Astrocyte of the hippocampus (primary cell): ENCODE measurements around the gene ME1.
"Not testable (repeated sequence)": the region's sequence is repeated elsewhere in the genome, so short reads cannot be mapped to it uniquely, and the experiment has no call there.

Source experiments
- DNase-seq: peaks from one replicate; pipeline ENCODE4 v3.0.0; 2011; ENCODE audit warnings: low read depth, low spot score

The ME1 gene

GRCh38 chr6:83430611-83431544, at the start of gene ME1:
ME1 (minus strand) TSS chr6:83431051; CDS start chr6:83430954, 97 bp downstream.
- DNase-seq = peak; percentile 83

- DNase-seq = no peak
These were observed 49.6 kb upstream of the ME1 start for GRCh38 chr6:83480470-83480869.

GRCh38 chr6:83479389-83479788, 48.5 kb upstream of the ME1 start:
- no peak for DNase-seq

GRCh38 chr6:83476971-83477370, 46.1 kb upstream of the ME1 start:
- DNase-seq = no peak

GRCh38 chr6:83474309-83474708, 43.5 kb upstream of the ME1 start:
- DNase-seq = peak; percentile 8

- no peak for DNase-seq
These were observed 41.9 kb upstream of the ME1 start for GRCh38 chr6:83472767-83473166.

- no peak for DNase-seq
These were observed 39.7 kb upstream of the ME1 start for GRCh38 chr6:83470587-83470986.

GRCh38 chr6:83470001-83470400, 39.1 kb upstream of the ME1 start:
- DNase-seq = no peak

- no peak for DNase-seq
These were observed 36.8 kb upstream of the ME1 start for GRCh38 chr6:83467620-83468036.

GRCh38 chr6:83466328-83466727, 35.5 kb upstream of the ME1 start:
- DNase-seq = no peak

- no peak for DNase-seq
These were observed 33.7 kb upstream of the ME1 start for GRCh38 chr6:83464381-83465140.

- peak; percentile 41 for DNase-seq
These were observed 33.0 kb upstream of the ME1 start for GRCh38 chr6:83463886-83464285.

- DNase-seq = no peak
These were observed 31.7 kb upstream of the ME1 start for GRCh38 chr6:83462524-83462923.

GRCh38 chr6:83461438-83461837, 30.6 kb upstream of the ME1 start:
- no peak for DNase-seq

GRCh38 chr6:83459663-83460062, 28.8 kb upstream of the ME1 start:
- DNase-seq = no peak

GRCh38 chr6:83450015-83450414, 19.2 kb upstream of the ME1 start:
- DNase-seq = not testable (repeated sequence)

- not testable (repeated sequence) for DNase-seq
These were observed 13.3 kb upstream of the ME1 start for GRCh38 chr6:83444086-83444699.

GRCh38 chr6:83443516-83443915, 12.7 kb upstream of the ME1 start:
- peak; percentile 14 for DNase-seq

GRCh38 chr6:83442752-83443151, 11.9 kb upstream of the ME1 start:
- peak; percentile 61 for DNase-seq

- no peak for DNase-seq
These were observed 8.3 kb upstream of the ME1 start for GRCh38 chr6:83439201-83439600.

- DNase-seq = no peak
These were observed 5.8 kb upstream of the ME1 start for GRCh38 chr6:83436674-83437073.

GRCh38 chr6:83433177-83433576, 2.3 kb upstream of the ME1 start:
- DNase-seq = no peak
